ENCODE results near the gene INTS11.

DNA sequence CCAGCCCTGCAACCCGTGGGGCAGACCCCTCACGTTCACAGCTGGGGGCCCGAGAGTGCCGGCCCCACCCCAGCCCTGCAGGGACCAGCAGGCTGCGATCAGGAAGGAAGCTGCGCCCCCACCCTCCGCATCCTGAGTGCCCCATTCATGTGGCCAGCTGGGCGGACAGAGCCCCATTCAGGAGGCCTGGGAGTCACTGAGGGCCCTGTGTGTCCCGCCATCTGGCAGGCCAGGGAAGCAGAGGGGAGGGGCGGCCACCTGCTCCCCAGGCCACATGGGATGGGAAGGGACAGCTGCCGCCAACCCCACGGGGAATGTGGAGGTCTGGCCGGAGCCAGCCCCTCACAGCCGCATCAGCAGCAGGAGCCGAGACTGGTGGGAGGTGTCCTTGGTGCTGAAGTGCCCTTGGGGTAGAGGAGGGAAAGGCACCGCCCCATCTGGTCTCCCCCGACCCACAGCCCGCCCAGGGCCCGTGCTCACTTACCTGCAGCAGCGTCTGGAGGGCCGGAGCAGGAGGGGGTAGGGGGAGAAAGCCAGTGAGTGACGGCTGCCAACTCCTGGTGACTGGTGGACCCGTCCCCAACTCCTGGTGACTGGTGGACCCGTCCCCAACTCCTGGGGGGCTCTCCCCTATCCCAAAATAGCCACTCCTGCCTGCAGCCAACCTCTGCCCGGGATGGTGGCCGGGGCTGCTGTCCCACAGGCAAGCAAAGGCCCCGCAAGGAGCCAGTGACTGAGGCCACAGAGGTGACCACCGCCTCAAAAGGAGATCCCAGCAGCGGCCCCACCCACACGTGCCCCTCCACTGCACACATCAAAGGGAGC is 25.4 kb downstream of the INTS11 start:
- TF ChIP-seq, protein P1, sequence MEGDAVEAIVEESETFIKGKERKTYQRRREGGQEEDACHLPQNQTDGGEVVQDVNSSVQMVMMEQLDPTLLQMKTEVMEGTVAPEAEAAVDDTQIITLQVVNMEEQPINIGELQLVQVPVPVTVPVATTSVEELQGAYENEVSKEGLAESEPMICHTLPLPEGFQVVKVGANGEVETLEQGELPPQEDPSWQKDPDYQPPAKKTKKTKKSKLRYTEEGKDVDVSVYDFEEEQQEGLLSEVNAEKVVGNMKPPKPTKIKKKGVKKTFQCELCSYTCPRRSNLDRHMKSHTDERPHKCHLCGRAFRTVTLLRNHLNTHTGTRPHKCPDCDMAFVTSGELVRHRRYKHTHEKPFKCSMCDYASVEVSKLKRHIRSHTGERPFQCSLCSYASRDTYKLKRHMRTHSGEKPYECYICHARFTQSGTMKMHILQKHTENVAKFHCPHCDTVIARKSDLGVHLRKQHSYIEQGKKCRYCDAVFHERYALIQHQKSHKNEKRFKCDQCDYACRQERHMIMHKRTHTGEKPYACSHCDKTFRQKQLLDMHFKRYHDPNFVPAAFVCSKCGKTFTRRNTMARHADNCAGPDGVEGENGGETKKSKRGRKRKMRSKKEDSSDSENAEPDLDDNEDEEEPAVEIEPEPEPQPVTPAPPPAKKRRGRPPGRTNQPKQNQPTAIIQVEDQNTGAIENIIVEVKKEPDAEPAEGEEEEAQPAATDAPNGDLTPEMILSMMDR (IDR thresholded peaks at IDR 0.05; ENCODE audit: low read depth, low read length, poor library complexity, severe bottlenecking), result no peak
- TF ChIP-seq EZH2phosphoT487 (IDR thresholded peaks at IDR 0.05; ENCODE audit: borderline replicate concordance, low read length), result no peak
